22Rv1 (cell line): Measurements from ENCODE around the gene FARP1.

Experiments
- CTCF ChIP-seq: fragments of 450-650 bp; IDR thresholded peaks from 2 replicates; pipeline ENCODE4 v1.5.1; 2017; ENCODE audit warnings: mild to moderate bottlenecking
- ZFX ChIP-seq: fragments of 450-650 bp; IDR thresholded peaks from 2 replicates; pipeline ENCODE4 v1.6.1; 2017; ENCODE audit warnings: antibody characterized with exemption, borderline replicate concordance

GRCh38 chr13:98439126-98439828 is 296.4 kb downstream of the FARP1 start:
- TF ChIP-seq CTCF (no peak), ZFX (no peak)
